HCT116 (cell line): ENCODE results near the gene ZP1. TPM values are rescaled to one million over a fixed set of nuclear protein-coding genes. Genes with fewer than 3 reads are reported as not detected.

Source experiments
- ATAC-seq: fragments of 200-7000 bp; cut with Tn5 transposase; 2 replicates; pipeline ENCODE4 v1.9.1; 2020; ENCODE audit warnings: mild to moderate bottlenecking, moderate library complexity
- BruUV-seq: library from RNA; stranded (reverse); fragments of 400-500 nt; replicated peaks from 2 replicates; lab custom pipeline; 2021; lab: Mats Ljungman, UMichigan
- CTCF ChIA-PET: fragments of 300-600 bp; sonication (Branson Sonifier 250); formaldehyde crosslinking; loops from one replicate; lab custom pipeline; 2021; ENCODE audit warnings: antibody characterized with exemption; lab: Charles Lee
- POLR2A ChIA-PET: fragments of 300-600, 350-600 bp; sonication (Branson Sonifier 250); formaldehyde crosslinking; loops from one replicate; lab custom pipeline; 2021; ENCODE audit warnings: antibody characterized with exemption; lab: Charles Lee
- RAD21 ChIA-PET, 2 experiments: fragments of 300-600 bp; sonication (Branson Sonifier 250); formaldehyde crosslinking; loops; one replicate each; lab custom pipeline; 2023; ENCODE audit warnings: low total read pairs in 2 of 2; ENCODE audit not compliant: uncharacterized antibody in 2 of 2, unreplicated experiment in 2 of 2, low non-redundant PET in 1 of 2; lab: Charles Lee
- DNase-seq: peaks from one replicate; pipeline ENCODE4 v3.0.0-alpha.2; 2010; ENCODE audit warnings: low read depth, low spot score
- H2AFZ ChIP-seq: fragments of 200-600 bp; shearing (Covaris generic), sonication (generic); 2 replicates; pipeline ENCODE4 v1.6.1; 2017; ENCODE audit warnings: low read depth, mixed run types, mixed read lengths, antibody characterized with exemption, low read length; ENCODE audit not compliant: poor library complexity, severe bottlenecking
- H3K27ac ChIP-seq: 2 replicates; pipeline ENCODE4 v1.5.1; 2012; ENCODE audit warnings: low read depth, low read length
- H3K27me3 ChIP-seq: fragments of 200-600 bp; sonication (generic); 2 replicates; pipeline ENCODE4 v1.6.1; 2016; ENCODE audit warnings: mixed run types, low read length, mixed read lengths; ENCODE audit not compliant: insufficient read depth
- H3K36me3 ChIP-seq, 2 experiments: fragments of 200-500 bp in 1 of 2; fragments of 200-600 bp in 1 of 2; sonication (Bioruptor generic) in 1 of 2; sonication (generic) in 1 of 2; 2 replicates each; pipeline versions ENCODE4 v1.5.1 to v1.6.1; 2014 to 2016; ENCODE audit warnings: low read length in 2 of 2, inconsistent platforms in 1 of 2, mixed read lengths in 1 of 2, mixed run types in 1 of 2; ENCODE audit not compliant: insufficient read depth in 2 of 2, control insufficient read depth in 1 of 2
- H3K4me1 ChIP-seq, 2 experiments: fragments of 200-600 bp in 1 of 2; sonication (generic) in 1 of 2; 2 replicates each; pipeline versions ENCODE4 v1.5.1 to v1.6.1; 2012 to 2017; ENCODE audit warnings: low read length in 2 of 2, inconsistent platforms in 1 of 2, mild to moderate bottlenecking in 1 of 2, mixed read lengths in 1 of 2, mixed run types in 1 of 2, moderate library complexity in 1 of 2; ENCODE audit not compliant: insufficient read depth in 2 of 2, control insufficient read depth in 1 of 2
- H3K4me2 ChIP-seq: fragments of 200-600 bp; sonication (generic); 2 replicates; pipeline ENCODE4 v1.6.1; 2017; ENCODE audit warnings: mixed run types, low read length, mixed read lengths
- H3K4me3 ChIP-seq, 2 experiments: fragments of 200-600 bp in 1 of 2; sonication (generic) in 1 of 2; replicated peaks in 1 of 2; 2 replicates each; pipeline ENCODE4 v1.5.1; 2011 to 2016; ENCODE audit warnings: low read length in 2 of 2, control low read depth in 1 of 2, low read depth in 1 of 2, mild to moderate bottlenecking in 1 of 2, mixed read lengths in 1 of 2, mixed run types in 1 of 2
- H3K79me2 ChIP-seq: fragments of 200-600 bp; sonication (generic); 2 replicates; pipeline ENCODE4 v1.6.1; 2017; ENCODE audit warnings: mild to moderate bottlenecking, mixed run types, low read length, moderate library complexity, mixed read lengths; ENCODE audit not compliant: insufficient read depth
- H3K9ac ChIP-seq: fragments of 200-600 bp; sonication (generic); 2 replicates; pipeline ENCODE4 v1.6.1; 2016; ENCODE audit warnings: low read length, mixed read lengths
- H3K9me2 ChIP-seq: fragments of 200-600 bp; sonication (generic), shearing (Covaris generic); 2 replicates; pipeline ENCODE4 v1.6.1; 2017; ENCODE audit warnings: mixed run types, mild to moderate bottlenecking, moderate library complexity; ENCODE audit not compliant: insufficient read depth
- H3K9me3 ChIP-seq, 2 experiments: fragments of 200-500 bp in 1 of 2; fragments of 200-600 bp in 1 of 2; sonication (Bioruptor generic) in 1 of 2; sonication (generic) in 1 of 2; 2 replicates each; pipeline ENCODE4 v1.6.1; 2014 to 2017; ENCODE audit warnings: low read length in 2 of 2, mixed read lengths in 2 of 2, inconsistent platforms in 1 of 2, low read depth in 1 of 2, mild to moderate bottlenecking in 1 of 2, mixed run types in 1 of 2, moderate library complexity in 1 of 2; ENCODE audit not compliant: control insufficient read depth in 1 of 2, insufficient read depth in 1 of 2
- H4K20me1 ChIP-seq: fragments of 200-600 bp; sonication (generic), shearing (Covaris generic); 2 replicates; pipeline ENCODE4 v1.6.1; 2017; ENCODE audit warnings: mixed run types, mild to moderate bottlenecking, moderate library complexity; ENCODE audit not compliant: insufficient read depth
- ATF3 ChIP-seq: IDR thresholded peaks from 2 replicates; pipeline ENCODE4 v1.6.1; 2012
- CBX3 ChIP-seq: IDR thresholded peaks from 2 replicates; pipeline ENCODE4 v1.6.1; 2012; ENCODE audit warnings: low read depth
- CTCF ChIP-seq, 3 experiments: fragments of 200-600 bp in 1 of 3; sonication (generic) in 1 of 3; IDR thresholded peaks in 2 of 3; conservative IDR thresholded peaks in 1 of 3; 2 replicates each; pipeline ENCODE4 v1.5.1; 2012 to 2017; ENCODE audit warnings: low read depth in 2 of 3, low read length in 2 of 3, antibody characterized with exemption in 1 of 3, borderline replicate concordance in 1 of 3, control low read depth in 1 of 3, mild to moderate bottlenecking in 1 of 3, mixed read lengths in 1 of 3, mixed run types in 1 of 3, moderate library complexity in 1 of 3; ENCODE audit not compliant: insufficient read depth in 1 of 3
- ELF1 ChIP-seq: IDR thresholded peaks from 2 replicates; pipeline ENCODE4 v1.6.1; 2012; ENCODE audit warnings: low read depth, borderline replicate concordance
- EZH2 ChIP-seq: fragments of 200-600 bp; sonication (generic); IDR thresholded peaks from 2 replicates; pipeline ENCODE4 v1.6.1; 2017; ENCODE audit warnings: antibody characterized with exemption, mixed run types
- EZH2phosphoT487 ChIP-seq: fragments of 200-600 bp; IDR thresholded peaks from 2 replicates; pipeline ENCODE4 v1.6.1; 2018; ENCODE audit warnings: antibody characterized with exemption, borderline replicate concordance
- FOSL1 ChIP-seq: IDR thresholded peaks from 2 replicates; pipeline ENCODE4 v1.6.1; 2012; ENCODE audit warnings: low read depth
- JUND ChIP-seq: IDR thresholded peaks from 2 replicates; pipeline ENCODE4 v1.6.1; 2012
- POLR2AphosphoS5 ChIP-seq: IDR thresholded peaks from 2 replicates; pipeline ENCODE4 v1.6.1; 2011; ENCODE audit warnings: mild to moderate bottlenecking, low read depth, low read length, moderate library complexity
- REST ChIP-seq: IDR thresholded peaks from 2 replicates; pipeline ENCODE4 v1.6.1; 2012; ENCODE audit warnings: low read depth
- SIN3A ChIP-seq: IDR thresholded peaks from 2 replicates; pipeline ENCODE4 v1.6.1; 2012; ENCODE audit warnings: low read depth
- SRF ChIP-seq: IDR thresholded peaks from 2 replicates; pipeline ENCODE4 v1.6.1; 2012; ENCODE audit warnings: low read depth
- TCF7L2 ChIP-seq: IDR thresholded peaks from 2 replicates; pipeline ENCODE4 v1.7.0; 2011; ENCODE audit warnings: borderline replicate concordance, inconsistent platforms; ENCODE audit not compliant: insufficient read depth, insufficient read length; ENCODE audit errors: extremely low read depth
- YY1 ChIP-seq: IDR thresholded peaks from 2 replicates; pipeline ENCODE4 v1.6.1; 2011; ENCODE audit warnings: low read length, low read depth, moderate library complexity, mild to moderate bottlenecking; ENCODE audit not compliant: insufficient replicate concordance; ENCODE audit errors: extremely low read depth
- ZNF274 ChIP-seq: fragments of 200-500 bp; sonication (Bioruptor generic); IDR thresholded peaks from 2 replicates; pipeline ENCODE4 v1.6.1; 2014; ENCODE audit warnings: mild to moderate bottlenecking, low read depth, low read length, inconsistent platforms
- intact Hi-C: fragments of 100-400 bp; cut with micrococcal nuclease; formaldehyde crosslinking; loops from 2 replicates; pipeline ENCODE4 v1.10.0; 2022
- total RNA-seq: library from RNA; stranded (reverse); gene quantifications from one replicate; pipeline ENCODE4 v1.2.1, GENCODE V29; 2021; ENCODE audit not compliant: unreplicated experiment
- TF ChIP-seq, protein P1 (sequence below): IDR thresholded peaks from 2 replicates; pipeline ENCODE4 v1.6.1; 2011; ENCODE audit warnings: mild to moderate bottlenecking, low read length, moderate library complexity; ENCODE audit not compliant: insufficient replicate concordance; ENCODE audit errors: extremely low read depth

The ZP1 gene
- total RNA-seq, 1 experiment from 2014 or later = not detected

GRCh38 chr11:60916669-60917206 lies 49.4 kb downstream of the ZP1 start:
- ChIA-PET POLR2A (no interaction called here), CTCF (interaction anchor here (2.1 kb wide), 1 partner anchor 17 kb away, joined by 13 read pairs; no protein-coding TSS in a partner anchor)
- H3K9me2 ChIP-seq = no peaks in the 10 kb centered on the region
- BruUV-seq = no TSS peak
- H3K9ac ChIP-seq = no peak overlapping the region
- no peak overlapping the region for H2AFZ ChIP-seq
- H3K9me3 ChIP-seq = no peaks in the 10 kb centered on the region
- peaks cover 9 to 15% of the 10 kb centered on the region in 2 experiments; a peak in 2 of 4 replicates for H3K36me3 ChIP-seq
- TF ChIP-seq EZH2phosphoT487 (no peak), REST (no peak), ZNF274 (no peak), JUND (no peak), TCF7L2 (no peak), CTCF (IDR thresholded peaks at IDR 0.05 in 2 of 3, conservative IDR thresholded peaks at IDR 0.05 in 1 of 3; ENCODE audit: borderline replicate concordance in 1 of 3, insufficient read depth in 1 of 3, low read depth in 2 of 3, low read length in 2 of 3) (no peak), CBX3 (no peak), FOSL1 (no peak), YY1 (no peak), POLR2AphosphoS5 (no peak), ATF3 (no peak), ELF1 (no peak), SIN3A (no peak), EZH2 (no peak), SRF (no peak)
- TF ChIP-seq, protein P1, sequence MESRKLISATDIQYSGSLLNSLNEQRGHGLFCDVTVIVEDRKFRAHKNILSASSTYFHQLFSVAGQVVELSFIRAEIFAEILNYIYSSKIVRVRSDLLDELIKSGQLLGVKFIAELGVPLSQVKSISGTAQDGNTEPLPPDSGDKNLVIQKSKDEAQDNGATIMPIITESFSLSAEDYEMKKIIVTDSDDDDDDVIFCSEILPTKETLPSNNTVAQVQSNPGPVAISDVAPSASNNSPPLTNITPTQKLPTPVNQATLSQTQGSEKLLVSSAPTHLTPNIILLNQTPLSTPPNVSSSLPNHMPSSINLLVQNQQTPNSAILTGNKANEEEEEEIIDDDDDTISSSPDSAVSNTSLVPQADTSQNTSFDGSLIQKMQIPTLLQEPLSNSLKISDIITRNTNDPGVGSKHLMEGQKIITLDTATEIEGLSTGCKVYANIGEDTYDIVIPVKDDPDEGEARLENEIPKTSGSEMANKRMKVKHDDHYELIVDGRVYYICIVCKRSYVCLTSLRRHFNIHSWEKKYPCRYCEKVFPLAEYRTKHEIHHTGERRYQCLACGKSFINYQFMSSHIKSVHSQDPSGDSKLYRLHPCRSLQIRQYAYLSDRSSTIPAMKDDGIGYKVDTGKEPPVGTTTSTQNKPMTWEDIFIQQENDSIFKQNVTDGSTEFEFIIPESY = no peak
- TF ChIP-seq, all 23 proteins: peak for 0
- intact Hi-C loops = loop anchor here (10.0 kb wide), 1 partner anchor 268 kb away; no protein-coding TSS in a partner anchor
- Histone ChIP-seq H3K79me2 (peaks cover 57% of the 10 kb centered on the region), H3K27me3 (no peaks in the 10 kb centered on the region), H3K4me1 (peaks cover 26 to 66% of the 10 kb centered on the region in 2 experiments), H3K4me2 (no peak overlapping the region), H4K20me1 (no peaks in the 10 kb centered on the region; the same call in 1 of the 2 replicates), H3K4me3 (no peak overlapping the region), H3K27ac (no peak overlapping the region)
- RAD21 ChIA-PET = no interaction called here
- ATAC-seq (no peak), DNase-seq (no peak)
